Renal pelvis (tissue), 4 donors: ENCODE results near the gene ARID5A. TPM values are rescaled to one million over a fixed set of nuclear protein-coding genes. Genes with fewer than 3 reads are reported as not detected.

ENCODE experiments used
- DNase-seq: peaks from one replicate; pipeline ENCODE4 v3.0.0-alpha.2; 2013
- polyA plus RNA-seq, 3 donors: library from polyadenylated mRNA; unstranded; fragments of 120-200 nt; gene quantifications; one replicate each; pipeline ENCODE4 v1.2.1, GENCODE V29; 2013; ENCODE audit not compliant: insufficient read length in 3 of 3

Gene ARID5A
- polyA plus RNA-seq, 3 donors: 4.5 to 5.4 (median 5.2) TPM

GRCh38 chr2:96506016-96506906 lies 30.3 kb upstream of the ARID5A start:
- no peak for DNase-seq

GRCh38 chr2:96506907-96507240 lies 29.7 kb upstream of the ARID5A start:
- no peak for DNase-seq

- no peak for DNase-seq
These were observed 28.5 kb upstream of the ARID5A start for GRCh38 chr2:96507957-96508520.

- no peak for DNase-seq
These were observed 27.9 kb upstream of the ARID5A start for GRCh38 chr2:96508521-96509113.

GRCh38 chr2:96509114-96509846 lies 27.3 kb upstream of the ARID5A start:
- peak; percentile 78 for DNase-seq

GRCh38 chr2:96509847-96510230 lies 26.7 kb upstream of the ARID5A start:
- no peak for DNase-seq

- no peak for DNase-seq
These were observed 25.5 kb upstream of the ARID5A start for GRCh38 chr2:96510931-96511595.

GRCh38 chr2:96511851-96512250 lies 24.7 kb upstream of the ARID5A start:
- DNase-seq: no peak

- no peak for DNase-seq
These were observed 24.2 kb upstream of the ARID5A start for GRCh38 chr2:96512341-96512740.

GRCh38 chr2:96514521-96514920 lies 22.0 kb upstream of the ARID5A start:
- DNase-seq: no peak

GRCh38 chr2:96517079-96517478 lies 19.5 kb upstream of the ARID5A start:
- no peak for DNase-seq

- no peak for DNase-seq
These were observed 16.3 kb upstream of the ARID5A start for GRCh38 chr2:96520231-96520630.

- DNase-seq: no peak
These were observed 15.9 kb upstream of the ARID5A start for GRCh38 chr2:96520697-96521096.

- DNase-seq: no peak
These were observed 15.3 kb upstream of the ARID5A start for GRCh38 chr2:96521219-96521618.

- no peak for DNase-seq
These were observed 14.0 kb upstream of the ARID5A start for GRCh38 chr2:96522304-96523203.

- no peak for DNase-seq
These were observed 12.7 kb upstream of the ARID5A start for GRCh38 chr2:96523659-96524481.

- DNase-seq: no peak
These were observed 11.9 kb upstream of the ARID5A start for GRCh38 chr2:96524482-96525210.

GRCh38 chr2:96525211-96525507 lies 11.4 kb upstream of the ARID5A start:
- DNase-seq: no peak

- DNase-seq: no peak
These were observed 10.4 kb upstream of the ARID5A start for GRCh38 chr2:96526101-96526591.
